Body of pancreas (tissue), 4 donors: ENCODE data around the gene PHLDA1.

Source experiments
- POLR2A ChIP-seq, 3 donors: fragments of 450-650 bp; IDR thresholded peaks; one replicate each; pipeline ENCODE4 v1.6.1; 2016; ENCODE audit warnings: antibody characterized with exemption in 3 of 3, mild to moderate bottlenecking in 2 of 3
- TF ChIP-seq, protein P1 (sequence below), 7 experiments: fragments of 450-650 bp in 4 of 7; fragments of 200-600 bp in 3 of 7; sonication (generic) in 3 of 7; IDR thresholded peaks; one replicate each; pipeline ENCODE4 v1.5.1; 2016 to 2019; ENCODE audit warnings: antibody characterized with exemption in 7 of 7

DNA sequence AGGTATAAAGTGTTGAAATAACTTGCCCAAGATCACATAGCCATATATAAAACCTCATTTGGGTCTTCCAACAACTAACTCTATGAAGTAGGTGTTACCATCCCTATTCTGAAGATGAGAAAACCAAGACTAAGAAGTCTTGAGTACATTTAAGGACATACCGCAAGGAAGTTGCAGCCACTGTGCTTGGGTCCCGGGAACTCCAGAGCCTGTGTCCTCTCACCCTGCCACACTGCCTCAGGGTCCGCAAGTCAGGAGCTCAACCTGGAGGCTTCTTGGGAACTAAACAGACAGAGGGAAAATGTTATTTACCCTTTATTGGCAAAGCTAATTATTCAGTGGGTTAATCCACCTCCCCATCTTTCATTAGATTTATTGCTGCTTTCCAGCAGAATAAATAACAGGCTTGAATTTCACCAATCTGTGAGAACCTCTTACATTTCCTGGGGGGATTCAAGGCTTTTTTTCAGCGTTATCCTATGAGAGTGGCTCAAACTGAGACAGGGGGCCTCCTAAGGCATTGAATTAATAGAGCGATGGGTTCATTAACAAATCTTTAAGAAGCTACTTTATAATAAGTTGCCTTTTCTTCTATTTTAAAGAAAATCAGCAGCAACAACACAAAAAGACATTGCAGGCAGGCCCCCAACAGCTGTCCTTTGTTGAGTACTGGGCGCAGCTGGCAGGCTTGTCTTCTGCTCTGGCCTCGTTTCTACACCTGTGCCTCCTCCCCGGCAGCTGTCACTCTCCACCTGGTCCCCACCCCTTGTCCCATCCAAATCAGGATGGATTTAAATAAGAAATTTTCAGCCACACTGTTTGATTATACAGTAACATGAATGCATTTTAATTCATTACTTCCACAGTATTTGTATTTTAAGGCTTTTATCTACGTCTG, 25.3 kb downstream of the PHLDA1 start:
- TF ChIP-seq, protein P1, sequence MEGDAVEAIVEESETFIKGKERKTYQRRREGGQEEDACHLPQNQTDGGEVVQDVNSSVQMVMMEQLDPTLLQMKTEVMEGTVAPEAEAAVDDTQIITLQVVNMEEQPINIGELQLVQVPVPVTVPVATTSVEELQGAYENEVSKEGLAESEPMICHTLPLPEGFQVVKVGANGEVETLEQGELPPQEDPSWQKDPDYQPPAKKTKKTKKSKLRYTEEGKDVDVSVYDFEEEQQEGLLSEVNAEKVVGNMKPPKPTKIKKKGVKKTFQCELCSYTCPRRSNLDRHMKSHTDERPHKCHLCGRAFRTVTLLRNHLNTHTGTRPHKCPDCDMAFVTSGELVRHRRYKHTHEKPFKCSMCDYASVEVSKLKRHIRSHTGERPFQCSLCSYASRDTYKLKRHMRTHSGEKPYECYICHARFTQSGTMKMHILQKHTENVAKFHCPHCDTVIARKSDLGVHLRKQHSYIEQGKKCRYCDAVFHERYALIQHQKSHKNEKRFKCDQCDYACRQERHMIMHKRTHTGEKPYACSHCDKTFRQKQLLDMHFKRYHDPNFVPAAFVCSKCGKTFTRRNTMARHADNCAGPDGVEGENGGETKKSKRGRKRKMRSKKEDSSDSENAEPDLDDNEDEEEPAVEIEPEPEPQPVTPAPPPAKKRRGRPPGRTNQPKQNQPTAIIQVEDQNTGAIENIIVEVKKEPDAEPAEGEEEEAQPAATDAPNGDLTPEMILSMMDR (IDR thresholded peaks at IDR 0.05), result no peak
- no peak for TF ChIP-seq POLR2A (IDR thresholded peaks at IDR 0.05)
